H1 (cell line): Measurements from ENCODE around the gene KCNJ13. TPM values are rescaled to one million over a fixed set of nuclear protein-coding genes. Genes with fewer than 3 reads are reported as not detected.

Experiments used
- CTCF ChIA-PET: fragments of 300-600 bp; sonication (Branson Sonifier 250); formaldehyde crosslinking; loops from one replicate; lab custom pipeline; 2021; ENCODE audit not compliant: partially characterized antibody; lab: Charles Lee
- POLR2A ChIA-PET: fragments of 300-600 bp; sonication (Branson Sonifier 250); formaldehyde crosslinking; loops from one replicate; lab custom pipeline; 2021; ENCODE audit warnings: inconsistent platforms; ENCODE audit not compliant: partially characterized antibody; lab: Charles Lee
- DNase-seq, 2 experiments: peaks; one replicate each; pipeline versions ENCODE4 v3.0.0 to v3.0.0-alpha.2; 2010 to 2022; ENCODE audit warnings: low spot score in 2 of 2, low read depth in 1 of 2, mixed read lengths in 1 of 2
- FAIRE-seq: peaks from 2 replicates; lab custom pipeline; 2011; peaks lifted over from hg19 to GRCh38; lab: Jason Lieb, UNC
- H2AFZ ChIP-seq: 2 replicates; pipeline ENCODE4 v1.8.1; 2012; ENCODE audit warnings: low read length, inconsistent platforms
- H2AK5ac ChIP-seq: 2 replicates; pipeline ENCODE4 v1.6.1; 2013; ENCODE audit warnings: low read depth, low read length
- H2BK120ac ChIP-seq: replicated peaks from 2 replicates; pipeline ENCODE3; 2013; ENCODE audit warnings: low read depth, low read length, inconsistent platforms
- H2BK12ac ChIP-seq: 2 replicates; pipeline ENCODE4 v1.6.1; 2013; ENCODE audit warnings: low read depth, low read length
- H2BK15ac ChIP-seq: 2 replicates; pipeline ENCODE4 v1.6.1; 2013; ENCODE audit warnings: low read length
- H2BK20ac ChIP-seq: 2 replicates; pipeline ENCODE4 v1.6.1; 2013; ENCODE audit warnings: low read length
- H2BK5ac ChIP-seq: 2 replicates; pipeline ENCODE4 v1.6.1; 2013; ENCODE audit warnings: low read depth, low read length
- H3K14ac ChIP-seq: 2 replicates; pipeline ENCODE4 v1.6.1; 2013; ENCODE audit warnings: inconsistent platforms; ENCODE audit not compliant: insufficient read length
- H3K18ac ChIP-seq: 2 replicates; pipeline ENCODE4 v1.6.1; 2013; ENCODE audit warnings: low read length; ENCODE audit errors: extremely low read depth
- H3K23ac ChIP-seq: 2 replicates; pipeline ENCODE4 v1.6.1; 2013; ENCODE audit warnings: inconsistent platforms; ENCODE audit not compliant: insufficient read length
- H3K23me2 ChIP-seq: 2 replicates; pipeline ENCODE4 v1.6.1; 2013; ENCODE audit warnings: low read depth, low read length
- H3K27ac ChIP-seq: 2 replicates; pipeline ENCODE4 v1.6.1; 2011; ENCODE audit warnings: low read depth, low read length, inconsistent platforms
- H3K27me3 ChIP-seq, 4 experiments: replicated peaks in 1 of 4; 1 replicate in 1 of 4; 2 replicates in 3 of 4; pipeline versions ENCODE4 v1.6.1 to v1.8.1; 2011 to 2013; ENCODE audit warnings: low read length in 3 of 4, mild to moderate bottlenecking in 3 of 4, inconsistent platforms in 2 of 4, mixed read lengths in 2 of 4, moderate library complexity in 1 of 4; ENCODE audit not compliant: control insufficient read depth in 3 of 4, insufficient read depth in 3 of 4; ENCODE audit errors: extremely low read depth in 1 of 4
- H3K36me3 ChIP-seq, 4 experiments: 2 replicates each; pipeline versions ENCODE4 v1.6.1 to v1.8.1; 2011 to 2013; ENCODE audit warnings: mild to moderate bottlenecking in 4 of 4, low read length in 3 of 4, moderate library complexity in 2 of 4, control low read depth in 1 of 4, inconsistent platforms in 1 of 4; ENCODE audit not compliant: insufficient read depth in 4 of 4, control insufficient read depth in 2 of 4
- H3K4ac ChIP-seq: replicated peaks from 2 replicates; pipeline ENCODE3; 2013; ENCODE audit warnings: low read length, low read depth, mixed read lengths, inconsistent platforms; ENCODE audit not compliant: insufficient read length
- H3K4me1 ChIP-seq, 4 experiments: replicated peaks in 1 of 4; 1 replicate in 1 of 4; 2 replicates in 3 of 4; pipeline versions ENCODE4 v1.6.1 to v1.8.1; 2011 to 2013; ENCODE audit warnings: low read length in 3 of 4, inconsistent platforms in 2 of 4, mixed read lengths in 1 of 4; ENCODE audit not compliant: insufficient read depth in 4 of 4, control insufficient read depth in 3 of 4
- H3K4me2 ChIP-seq, 2 experiments: 2 replicates each; pipeline versions ENCODE4 v1.6.1 to v1.8.1; 2011 to 2013; ENCODE audit warnings: low read depth in 2 of 2, low read length in 2 of 2, control low read depth in 1 of 2, inconsistent platforms in 1 of 2, mild to moderate bottlenecking in 1 of 2; ENCODE audit not compliant: insufficient read depth in 1 of 2
- H3K4me3 ChIP-seq, 4 experiments: fragments of 200-600, 300-600 bp in 1 of 4; sonication (generic), shearing (Covaris generic), sonication (Bioruptor Twin) in 1 of 4; 2 replicates each; pipeline versions ENCODE4 v1.5.1 to v1.8.1; 2011 to 2016; ENCODE audit warnings: low read length in 4 of 4, low read depth in 3 of 4, control low read depth in 2 of 4, inconsistent platforms in 2 of 4, mild to moderate bottlenecking in 2 of 4, mixed read lengths in 1 of 4, moderate library complexity in 1 of 4; ENCODE audit not compliant: insufficient read depth in 2 of 4; ENCODE audit errors: extremely low read depth in 1 of 4
- H3K56ac ChIP-seq: replicated peaks from 2 replicates; pipeline ENCODE3; 2013; ENCODE audit warnings: low read depth, mild to moderate bottlenecking, mixed read lengths, low read length, inconsistent platforms; ENCODE audit not compliant: insufficient read length
- H3K79me1 ChIP-seq: 2 replicates; pipeline ENCODE4 v1.6.1; 2013; ENCODE audit warnings: low read depth, low read length, control low read depth
- H3K79me2 ChIP-seq, 2 experiments: 2 replicates each; pipeline versions ENCODE4 v1.6.1 to v1.8.1; 2012 to 2013; ENCODE audit warnings: low read length in 2 of 2, mild to moderate bottlenecking in 2 of 2, inconsistent platforms in 1 of 2; ENCODE audit not compliant: insufficient read depth in 2 of 2, control insufficient read depth in 1 of 2
- H3K9ac ChIP-seq, 4 experiments: replicated peaks in 1 of 4; 1 replicate in 1 of 4; 2 replicates in 3 of 4; pipeline versions ENCODE4 v1.6.1 to v1.8.1; 2011 to 2013; ENCODE audit warnings: low read depth in 3 of 4, low read length in 3 of 4, control low read depth in 2 of 4, mild to moderate bottlenecking in 2 of 4, moderate library complexity in 2 of 4, inconsistent platforms in 1 of 4; ENCODE audit errors: extremely low read depth in 1 of 4
- H3K9me3 ChIP-seq, 2 experiments: 2 replicates each; pipeline versions ENCODE4 v1.6.1 to v1.8.1; 2012 to 2013; ENCODE audit warnings: mild to moderate bottlenecking in 2 of 2, moderate library complexity in 2 of 2, control low read depth in 1 of 2, inconsistent platforms in 1 of 2, low read depth in 1 of 2, low read length in 1 of 2, mixed read lengths in 1 of 2; ENCODE audit not compliant: insufficient read depth in 2 of 2
- H4K20me1 ChIP-seq, 2 experiments: replicated peaks in 1 of 2; 2 replicates each; pipeline versions ENCODE3 to v1.8.1; 2011 to 2013; ENCODE audit warnings: inconsistent platforms in 2 of 2, low read length in 2 of 2, mild to moderate bottlenecking in 1 of 2; ENCODE audit not compliant: insufficient read depth in 2 of 2, control insufficient read depth in 1 of 2
- H4K5ac ChIP-seq: 2 replicates; pipeline ENCODE4 v1.6.1; 2013; ENCODE audit warnings: low read length, low read depth, mixed read lengths, inconsistent platforms; ENCODE audit not compliant: insufficient read length
- H4K8ac ChIP-seq: 2 replicates; pipeline ENCODE4 v1.8.0; 2013; ENCODE audit warnings: mild to moderate bottlenecking, moderate library complexity, low read length, inconsistent platforms; ENCODE audit not compliant: insufficient read depth; ENCODE audit errors: extremely low read depth
- H4K91ac ChIP-seq: replicated peaks from 2 replicates; pipeline ENCODE3; 2013; ENCODE audit warnings: low read length, mixed read lengths, inconsistent platforms; ENCODE audit not compliant: insufficient read length
- EZH2 ChIP-seq: fragments of 200-600 bp; sonication (generic); IDR thresholded peaks from 2 replicates; pipeline ENCODE4 v1.7.1; 2012; ENCODE audit warnings: low read depth, mild to moderate bottlenecking, moderate library complexity, low read length, inconsistent platforms; ENCODE audit not compliant: severe bottlenecking
- RBBP5 ChIP-seq: IDR thresholded peaks from 2 replicates; pipeline ENCODE4 v1.7.1; 2012; ENCODE audit warnings: low read depth, mild to moderate bottlenecking, inconsistent platforms, low read length, moderate library complexity, borderline replicate concordance
- RXRA ChIP-seq: IDR thresholded peaks from 2 replicates; pipeline ENCODE4 v1.6.1; 2011; ENCODE audit warnings: low read depth, mild to moderate bottlenecking, low read length, moderate library complexity; ENCODE audit not compliant: insufficient read depth
- TBP ChIP-seq: IDR thresholded peaks from 2 replicates; pipeline ENCODE4 v1.6.1; 2011; ENCODE audit warnings: low read depth, low read length, improper control_type of control experiment
- ZNF274 ChIP-seq: IDR thresholded peaks from 2 replicates; pipeline ENCODE4 v1.7.0; 2012; ENCODE audit warnings: low read length, borderline replicate concordance; ENCODE audit errors: extremely low read depth
- WGBS, 2 experiments: shearing (Covaris generic) in 1 of 2; methylation state at CpG; one replicate each; pipeline versions ENCODE4 v1.1.6 to v1.1.7; 2013 to 2015; ENCODE audit warnings: low lambda C conversion rate in 2 of 2, mixed read lengths in 2 of 2, inconsistent platforms in 1 of 2, low coverage in 1 of 2, missing lambda C conversion rate in 1 of 2; ENCODE audit not compliant: insufficient replicate concordance in 2 of 2, insufficient coverage in 1 of 2, insufficient read length in 1 of 2; ENCODE audit errors: extremely low coverage in 1 of 2, missing lambda C conversion rate in 1 of 2; 5-methylcytosine and 5-hydroxymethylcytosine counted together
- polyA plus RNA-seq, 7 experiments: library from polyadenylated mRNA; depleted of rRNA in 3 of 7; stranded (reverse) in 5 of 7; unstranded in 2 of 7; fragments of >200 nt in 5 of 7; fragments of 200-250 nt in 2 of 7; gene quantifications; 1 replicate in 5 of 7; 2 replicates in 1 of 7; 4 replicates in 1 of 7; pipeline versions ENCODE4 v1.2.1 to v1.2.3, GENCODE V29; 2011 to 2013; ENCODE audit warnings: missing spikeins in 2 of 7, mixed read lengths in 2 of 7
- total RNA-seq: library from RNA; stranded (reverse); fragmentation: NEBNext Ultra II Directional; extraction: Animal tissue kit (Norgen Biotek cat#: 25700); gene quantifications from 2 replicates; pipeline ENCODE4 v1.2.1, GENCODE V29; 2021

KCNJ13 gene
- total and polyA plus RNA-seq, 2 of the 8 experiments (the other 6 are each of a cell fraction or from before 2014, with no cell fraction given) = not detected

DNA sequence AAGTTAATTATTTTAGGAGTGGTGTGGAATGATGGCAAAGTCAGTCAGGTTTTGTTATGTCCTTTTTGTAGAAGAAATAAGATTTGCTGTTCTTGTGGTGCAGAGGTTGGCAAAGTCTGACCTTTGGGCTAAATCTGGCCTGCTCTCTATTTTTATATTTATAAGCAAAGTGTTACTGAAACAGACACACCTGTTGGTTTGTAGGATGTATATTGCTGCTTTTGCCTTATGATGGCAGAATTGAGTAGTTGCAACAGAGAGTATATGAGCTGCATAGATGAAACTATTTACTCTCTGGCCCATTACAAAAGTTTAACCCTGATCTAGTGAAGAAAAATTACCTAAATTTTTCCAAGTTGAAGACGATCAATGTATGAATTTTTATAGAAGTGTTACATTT lies 34.1 kb upstream of the KCNJ13 start:
- Histone ChIP-seq H2AK5ac (no peak overlapping the region), H3K9me3 (no peaks in the 10 kb centered on the region), H4K5ac (no peak overlapping the region), H2BK120ac (no peak overlapping the region), H3K18ac (no peak overlapping the region), H2BK15ac (no peak overlapping the region), H3K79me1 (no peaks in the 10 kb centered on the region), H3K14ac (no peak overlapping the region), H3K4ac (no peak overlapping the region), H2BK12ac (no peak overlapping the region), H3K36me3 (peaks cover 5 to 68% (median 33%) of the 10 kb centered on the region in 4 experiments; a peak in 7 of 8 replicates), H3K4me2 (no peak overlapping the region), H2BK20ac (no peak overlapping the region), H4K8ac (no peak overlapping the region), H3K9ac (no peak overlapping the region), H2AFZ (no peak overlapping the region), H3K56ac (no peak overlapping the region), H3K27ac (no peak overlapping the region), H3K23ac (no peak overlapping the region), H2BK5ac (no peak overlapping the region), H3K4me3 (no peak overlapping the region), H3K27me3 (no peaks in the 10 kb centered on the region), H4K20me1 (peaks cover 0 to 1% of the 10 kb centered on the region in 2 experiments), H3K23me2 (no peaks in the 10 kb centered on the region), H4K91ac (no peak overlapping the region), H3K79me2 (no peaks in the 10 kb centered on the region), H3K4me1 (no peaks in the 10 kb centered on the region)
- POLR2A ChIA-PET = no interaction called here
- FAIRE-seq = no peak
- no peak for DNase-seq
- CTCF ChIA-PET = interaction anchor here (0.7 to 1.4 kb wide), 4 partner anchors 17 to 219 kb away, joined by 3 to 4 read pairs (median 3); no protein-coding TSS in a partner anchor
- WGBS, 2 experiments = 100% methylated on average over 1 of the region's 1 CpG; no CpG with 5 or more reads in 1 of the 2 experiments
- no peak for TF ChIP-seq RXRA
- no peak for TF ChIP-seq RBBP5
- TF ChIP-seq ZNF274 = no peak
- TF ChIP-seq TBP = no peak
- no peak for TF ChIP-seq EZH2
